BE2C (cell line): ENCODE data around the gene ANKRD34B. TPM values are rescaled to one million over a fixed set of nuclear protein-coding genes. Genes with fewer than 3 reads are reported as not detected.

Experiments
- DNase-seq: peaks from one replicate; pipeline ENCODE4 v3.0.0-alpha.2; 2020
- H3K27me3 ChIP-seq: fragments of 250-450 bp; sonication (Bioruptor Pico); 2 replicates; pipeline ENCODE4 v1.5.1; 2020; ENCODE audit warnings: mild to moderate bottlenecking
- H3K36me3 ChIP-seq: fragments of 250-450 bp; sonication (Bioruptor Pico); 2 replicates; pipeline ENCODE4 v1.5.1; 2020; ENCODE audit warnings: mild to moderate bottlenecking
- H3K4me1 ChIP-seq: fragments of 250-450 bp; sonication (Bioruptor Pico); 2 replicates; pipeline ENCODE4 v1.5.1; 2020
- H3K4me3 ChIP-seq: 2 replicates; pipeline ENCODE4 v1.5.1; 2011; ENCODE audit warnings: low read depth, low read length
- H3K9me3 ChIP-seq: fragments of 250-450 bp; sonication (Bioruptor Pico); 2 replicates; pipeline ENCODE4 v1.5.1; 2020
- polyA plus RNA-seq: library from polyadenylated mRNA; unstranded; fragments of >200 nt; gene quantifications from one replicate; pipeline ENCODE4 v1.2.1, GENCODE V29; 2012; ENCODE audit warnings: low read depth, missing spikeins; ENCODE audit not compliant: insufficient read length, insufficient read depth
- TF ChIP-seq, protein P1 (sequence below): IDR thresholded peaks from 2 replicates; pipeline ENCODE4 v1.5.1; 2012; ENCODE audit warnings: mild to moderate bottlenecking, low read depth, low read length

The ANKRD34B gene
- not detected for polyA plus RNA-seq

DNA sequence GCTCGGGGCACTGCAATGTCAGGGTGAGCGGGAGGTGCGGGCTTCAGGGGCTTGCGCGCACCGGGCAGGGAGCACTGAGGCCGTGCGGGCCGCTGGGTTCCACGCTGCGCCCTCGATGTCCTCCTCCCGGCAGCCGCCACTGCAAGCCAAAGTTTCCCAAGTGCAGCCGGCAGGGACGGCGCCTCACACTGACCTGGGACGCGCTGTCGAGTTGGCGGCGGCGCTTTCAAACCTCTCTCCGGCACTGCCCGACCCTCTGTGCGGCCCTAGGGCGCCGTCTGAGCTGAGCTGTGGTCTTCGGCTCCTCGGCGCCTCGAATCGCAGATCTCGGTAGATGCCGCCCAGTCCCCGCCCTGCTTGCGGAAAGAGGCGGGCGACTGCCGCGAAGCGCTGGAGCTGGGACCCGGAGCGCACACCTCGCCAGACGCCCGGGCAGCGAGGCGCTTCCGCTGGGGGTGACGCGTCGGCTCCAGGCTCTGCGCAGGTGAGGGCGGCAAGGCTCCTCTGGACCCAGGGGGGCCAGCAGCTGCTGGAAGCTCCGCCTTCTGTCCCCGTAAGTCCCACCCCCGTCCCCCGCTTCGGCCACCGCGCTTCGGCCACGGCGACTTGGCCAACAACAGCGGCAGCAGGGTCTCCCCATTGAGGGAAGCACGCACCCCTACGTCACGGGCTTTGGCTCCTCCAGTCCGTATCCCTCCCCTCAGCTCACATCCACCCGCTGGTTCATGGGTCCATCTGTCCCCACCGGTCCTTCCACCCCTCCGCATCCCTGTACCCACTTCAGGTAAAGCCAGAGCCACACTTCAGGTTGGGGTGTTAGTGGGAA lies at the start of gene ANKRD34B:
Gene ANKRD34B (minus strand): TSS at position 320 of the 826 bp plus-strand sequence. CDS start 10,261 bp downstream, outside the sequence.
- peak; percentile 40 for DNase-seq
- Histone ChIP-seq H3K4me1 (no peaks in the 10 kb centered on the region), H3K9me3 (no peaks in the 10 kb centered on the region), H3K4me3 (peak within 1 kb of the TSS; percentile 39), H3K36me3 (no peaks in the 10 kb centered on the region), H3K27me3 (peaks cover 82% of the 10 kb centered on the region)
- TF ChIP-seq, protein P1, sequence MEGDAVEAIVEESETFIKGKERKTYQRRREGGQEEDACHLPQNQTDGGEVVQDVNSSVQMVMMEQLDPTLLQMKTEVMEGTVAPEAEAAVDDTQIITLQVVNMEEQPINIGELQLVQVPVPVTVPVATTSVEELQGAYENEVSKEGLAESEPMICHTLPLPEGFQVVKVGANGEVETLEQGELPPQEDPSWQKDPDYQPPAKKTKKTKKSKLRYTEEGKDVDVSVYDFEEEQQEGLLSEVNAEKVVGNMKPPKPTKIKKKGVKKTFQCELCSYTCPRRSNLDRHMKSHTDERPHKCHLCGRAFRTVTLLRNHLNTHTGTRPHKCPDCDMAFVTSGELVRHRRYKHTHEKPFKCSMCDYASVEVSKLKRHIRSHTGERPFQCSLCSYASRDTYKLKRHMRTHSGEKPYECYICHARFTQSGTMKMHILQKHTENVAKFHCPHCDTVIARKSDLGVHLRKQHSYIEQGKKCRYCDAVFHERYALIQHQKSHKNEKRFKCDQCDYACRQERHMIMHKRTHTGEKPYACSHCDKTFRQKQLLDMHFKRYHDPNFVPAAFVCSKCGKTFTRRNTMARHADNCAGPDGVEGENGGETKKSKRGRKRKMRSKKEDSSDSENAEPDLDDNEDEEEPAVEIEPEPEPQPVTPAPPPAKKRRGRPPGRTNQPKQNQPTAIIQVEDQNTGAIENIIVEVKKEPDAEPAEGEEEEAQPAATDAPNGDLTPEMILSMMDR = no peak

DNA sequence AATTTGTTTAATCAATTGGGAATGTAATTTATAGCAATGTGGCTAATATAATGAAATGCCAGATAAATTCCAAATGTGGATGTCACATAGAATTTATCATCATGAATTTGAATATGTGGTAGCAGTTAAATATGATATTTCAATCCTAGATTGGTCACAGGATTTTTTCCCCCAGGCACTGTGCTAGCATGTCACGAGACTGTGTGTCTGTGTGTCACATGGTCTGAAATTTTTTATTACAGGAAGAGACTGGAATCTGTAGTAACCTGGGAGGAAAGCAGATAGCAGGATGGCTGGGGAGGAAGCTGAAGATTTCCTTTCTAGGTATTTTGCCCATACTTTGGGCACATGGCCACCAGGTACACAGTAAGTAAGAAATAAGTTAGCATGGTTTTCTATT lies 49.0 kb upstream of the ANKRD34B start:
- Histone ChIP-seq H3K9me3 (no peaks in the 10 kb centered on the region), H3K4me1 (no peaks in the 10 kb centered on the region), H3K36me3 (no peaks in the 10 kb centered on the region), H3K27me3 (no peaks in the 10 kb centered on the region), H3K4me3 (no peak overlapping the region)
- TF ChIP-seq, protein P1 = no peak
- DNase-seq = no peak

DNA sequence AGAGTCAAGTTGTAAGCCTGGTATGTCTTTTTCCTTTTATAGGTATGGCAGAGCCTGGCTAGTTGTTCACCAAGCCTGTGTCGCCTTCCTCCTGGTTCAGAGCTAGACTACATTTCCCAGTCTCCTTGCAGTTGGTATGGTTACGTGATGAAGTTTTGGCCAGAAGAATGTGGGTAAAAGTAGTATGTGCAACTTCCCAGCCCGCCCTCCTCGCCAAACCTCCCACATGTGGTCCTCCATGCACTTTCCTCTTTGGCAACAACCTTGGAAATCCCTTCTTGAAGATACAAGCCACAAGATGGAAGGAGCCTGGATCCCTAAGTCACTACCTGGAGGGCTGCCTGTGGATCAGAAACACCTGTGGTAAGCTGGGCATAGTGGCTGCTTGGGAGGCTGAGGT lies 48.4 kb upstream of the ANKRD34B start:
- Histone ChIP-seq H3K36me3 (no peaks in the 10 kb centered on the region), H3K4me1 (no peaks in the 10 kb centered on the region), H3K9me3 (no peaks in the 10 kb centered on the region), H3K27me3 (no peaks in the 10 kb centered on the region), H3K4me3 (no peak overlapping the region)
- TF ChIP-seq, protein P1 = no peak
- DNase-seq = no peak

DNA sequence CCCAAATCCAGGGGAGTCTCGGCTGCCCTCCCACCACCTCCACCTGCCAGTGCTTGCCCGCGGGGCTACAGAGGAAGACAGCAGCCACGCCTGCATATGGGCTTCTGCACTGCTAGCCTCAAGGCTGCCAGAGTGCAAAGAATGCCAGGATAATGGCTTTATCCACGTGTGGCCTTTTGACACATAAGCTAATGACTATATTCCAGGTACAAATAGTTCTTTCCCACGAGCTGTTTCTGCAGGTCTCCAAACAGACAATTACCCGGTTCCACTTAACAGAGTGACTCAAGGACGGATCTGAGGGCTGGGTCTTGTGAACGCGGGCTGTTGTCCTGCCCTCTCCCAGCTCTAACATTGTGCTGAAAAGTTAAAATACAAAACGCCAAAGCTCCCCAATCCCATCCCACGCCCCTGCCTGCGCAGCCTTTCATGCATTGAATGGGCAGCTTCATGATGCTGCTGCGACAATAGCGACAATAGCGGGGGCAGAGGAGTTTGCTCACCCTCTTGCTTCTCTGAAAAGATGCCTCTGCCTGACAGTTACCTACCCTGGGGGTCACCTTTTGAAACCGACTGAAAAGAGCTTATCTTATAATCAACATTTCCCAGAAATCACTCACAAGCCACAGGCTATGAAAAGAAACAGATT lies 45.3 kb upstream of the ANKRD34B start:
- no peaks in the 10 kb centered on the region for H3K4me1 ChIP-seq
- no peaks in the 10 kb centered on the region for H3K27me3 ChIP-seq
- DNase-seq = no peak
- no peak overlapping the region for H3K4me3 ChIP-seq
- H3K36me3 ChIP-seq = no peaks in the 10 kb centered on the region
- TF ChIP-seq, protein P1 = no peak
- H3K9me3 ChIP-seq = no peaks in the 10 kb centered on the region

DNA sequence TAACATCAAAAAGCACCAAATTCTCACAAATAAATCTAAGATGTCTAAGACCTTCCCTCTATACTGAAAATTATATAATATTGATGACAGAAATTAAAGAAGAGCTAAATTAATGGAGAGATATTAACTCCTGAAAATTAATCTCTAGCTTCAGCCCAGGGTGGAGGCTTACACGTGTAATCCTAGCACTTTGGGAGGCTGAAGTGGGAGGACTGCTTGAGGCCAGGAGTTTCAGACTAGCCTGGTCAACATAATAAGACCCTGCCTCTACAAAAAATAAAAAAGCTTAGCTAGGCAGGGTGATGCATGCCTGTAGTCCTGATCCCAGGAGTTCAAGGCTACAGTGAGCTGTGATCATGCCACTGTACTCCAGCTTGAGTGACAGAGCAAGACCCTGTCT lies 39.6 kb upstream of the ANKRD34B start:
- DNase-seq = no peak
- Histone ChIP-seq H3K9me3 (no peaks in the 10 kb centered on the region), H3K27me3 (no peaks in the 10 kb centered on the region), H3K4me1 (no peaks in the 10 kb centered on the region), H3K4me3 (no peak overlapping the region), H3K36me3 (no peaks in the 10 kb centered on the region)
- TF ChIP-seq, protein P1 = no peak

DNA sequence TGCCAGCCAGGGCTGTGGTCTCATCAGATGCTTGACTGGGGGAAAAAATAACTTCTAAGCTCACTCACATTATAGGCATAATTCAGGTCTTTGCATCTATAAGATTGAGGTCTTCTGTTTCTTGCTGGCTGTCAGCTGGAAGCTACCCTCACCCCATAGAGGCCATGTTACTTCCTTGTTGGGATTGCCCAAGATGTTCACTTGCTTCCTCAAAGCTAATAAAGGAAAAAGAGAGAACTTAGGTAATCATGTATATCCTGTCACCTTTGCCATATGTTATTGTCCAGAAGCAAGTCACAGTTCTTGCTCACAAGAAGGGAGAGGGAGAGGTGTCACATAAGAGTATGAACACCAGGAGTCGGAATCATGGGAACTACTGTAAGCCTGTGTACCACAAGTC lies 38.7 kb upstream of the ANKRD34B start:
- no peaks in the 10 kb centered on the region for H3K9me3 ChIP-seq
- H3K4me1 ChIP-seq = no peaks in the 10 kb centered on the region
- H3K4me3 ChIP-seq = no peak overlapping the region
- no peak for DNase-seq
- no peaks in the 10 kb centered on the region for H3K36me3 ChIP-seq
- H3K27me3 ChIP-seq = no peaks in the 10 kb centered on the region
- TF ChIP-seq, protein P1 = no peak
